WTC11 (cell line): ENCODE data around the gene INPPL1. TPM values are rescaled to one million over a fixed set of nuclear protein-coding genes. Genes with fewer than 3 reads are reported as not detected.

Experiments
- ATAC-seq: fragments of 200-7000 bp; cut with Tn5 transposase; 2 replicates; pipeline ENCODE4 v1.10.0; 2021; ENCODE audit warnings: mild to moderate bottlenecking, moderate library complexity
- CTCF ChIA-PET: fragments of 300-600 bp; sonication (Branson Sonifier 250); formaldehyde crosslinking; loops from one replicate; lab custom pipeline; 2021; ENCODE audit warnings: antibody characterized with exemption; lab: Charles Lee
- POLR2A ChIA-PET: fragments of 350-600 bp; sonication (Branson Sonifier 250); formaldehyde crosslinking; loops from one replicate; lab custom pipeline; 2021; ENCODE audit warnings: antibody characterized with exemption; lab: Charles Lee
- DNase-seq: peaks from one replicate; pipeline ENCODE4 v3.0.0; 2021; ENCODE audit warnings: low spot score
- H3K27ac Mint-ChIP-seq: 2 replicates; pipeline ENCODE4 v1.8.0; 2021; ENCODE audit warnings: mixed read lengths
- H3K27me3 Mint-ChIP-seq: 2 replicates; pipeline ENCODE4 v1.8.0; 2021; ENCODE audit warnings: low read depth, mild to moderate bottlenecking, moderate library complexity, mixed read lengths
- H3K36me3 Mint-ChIP-seq: 2 replicates; pipeline ENCODE4 v1.8.0; 2021; ENCODE audit warnings: mixed read lengths
- H3K4me1 Mint-ChIP-seq: 2 replicates; pipeline ENCODE4 v1.8.0; 2022; ENCODE audit warnings: mixed read lengths
- H3K4me3 Mint-ChIP-seq: 2 replicates; pipeline ENCODE4 v1.8.0; 2021; ENCODE audit warnings: mild to moderate bottlenecking, moderate library complexity, mixed read lengths
- H3K9me3 Mint-ChIP-seq: 2 replicates; pipeline ENCODE4 v1.8.0; 2021; ENCODE audit warnings: mixed read lengths
- ATF6 ChIP-seq: sonication (generic); formaldehyde crosslinking; IDR thresholded peaks from 2 replicates; pipeline ENCODE4 v1.8.1; 2023; ENCODE audit warnings: mild to moderate bottlenecking, missing genetic modification reagents
- CREM ChIP-seq: sonication (generic); formaldehyde crosslinking; IDR thresholded peaks from 2 replicates; pipeline ENCODE4 v1.8.1; 2022; ENCODE audit warnings: mild to moderate bottlenecking, missing genetic modification reagents, moderate library complexity
- E2F4 ChIP-seq: sonication (generic); formaldehyde crosslinking; IDR thresholded peaks from 2 replicates; pipeline ENCODE4 v1.8.1; 2022; ENCODE audit warnings: low read depth, mild to moderate bottlenecking, moderate library complexity, missing genetic modification reagents, borderline replicate concordance
- ERG ChIP-seq: fragments of 250-450 bp; sonication (Bioruptor Pico); IDR thresholded peaks from 2 replicates; pipeline ENCODE4 v1.8.0; 2021; ENCODE audit warnings: mild to moderate bottlenecking
- FOXK1 ChIP-seq: sonication (generic); formaldehyde crosslinking; IDR thresholded peaks from 2 replicates; pipeline ENCODE4 v1.8.0; 2022; ENCODE audit warnings: mild to moderate bottlenecking, moderate library complexity, missing genetic modification reagents
- JUN ChIP-seq: sonication (generic); formaldehyde crosslinking; IDR thresholded peaks from 2 replicates; pipeline ENCODE4 v1.8.0; 2023; ENCODE audit warnings: mild to moderate bottlenecking, missing genetic modification reagents
- MLX ChIP-seq: sonication (generic); formaldehyde crosslinking; IDR thresholded peaks from 2 replicates; pipeline ENCODE4 v1.8.1; 2023; ENCODE audit warnings: mild to moderate bottlenecking, missing genetic modification reagents, moderate library complexity
- NFATC4 ChIP-seq: fragments of 250-450 bp; sonication (Bioruptor Pico); IDR thresholded peaks from 2 replicates; pipeline ENCODE4 v1.9.0; 2021; ENCODE audit warnings: mild to moderate bottlenecking
- PREB ChIP-seq: sonication (generic); formaldehyde crosslinking; IDR thresholded peaks from 2 replicates; pipeline ENCODE4 v1.8.1; 2022; ENCODE audit warnings: mild to moderate bottlenecking, missing genetic modification reagents, moderate library complexity, borderline replicate concordance
- SMAD3 ChIP-seq: sonication (generic); formaldehyde crosslinking; IDR thresholded peaks from 2 replicates; pipeline ENCODE4 v1.8.0; 2022; ENCODE audit warnings: missing genetic modification reagents, mild to moderate bottlenecking, borderline replicate concordance
- SOX15 ChIP-seq: fragments of 250-450 bp; sonication (Bioruptor Pico); IDR thresholded peaks from 2 replicates; pipeline ENCODE4 v1.9.0; 2021; ENCODE audit warnings: mild to moderate bottlenecking
- ZNF671 ChIP-seq: fragments of 250-450 bp; sonication (Bioruptor Pico); IDR thresholded peaks from 2 replicates; pipeline ENCODE4 v1.8.0; 2021; ENCODE audit warnings: mild to moderate bottlenecking
- total RNA-seq: library from RNA; stranded (reverse); gene quantifications from 3 replicates; pipeline ENCODE4 v1.2.3, GENCODE V29; 2021
- TF ChIP-seq, protein P1 (sequence below): sonication (generic); formaldehyde crosslinking; conservative IDR thresholded peaks from 2 replicates; pipeline ENCODE4 v1.8.1; 2022; ENCODE audit warnings: mild to moderate bottlenecking, missing genetic modification reagents
- TF ChIP-seq, protein P2 (sequence below): fragments of 250-450 bp; sonication (Bioruptor Pico); IDR thresholded peaks from 2 replicates; pipeline ENCODE4 v1.9.0; 2021; ENCODE audit warnings: mild to moderate bottlenecking
- TF ChIP-seq, protein P3 (sequence below): sonication (generic); formaldehyde crosslinking; IDR thresholded peaks from 2 replicates; pipeline ENCODE4 v1.8.1; 2023; ENCODE audit warnings: mild to moderate bottlenecking, moderate library complexity, missing genetic modification reagents
- TF ChIP-seq, protein P4 (sequence below): fragments of 250-450 bp; sonication (Bioruptor Pico); IDR thresholded peaks from 2 replicates; pipeline ENCODE4 v1.9.0; 2021; ENCODE audit warnings: moderate library complexity, mild to moderate bottlenecking, inconsistent platforms, borderline replicate concordance

Gene INPPL1
- total RNA-seq, 1 experiment from 2014 or later, result 136 TPM

DNA sequence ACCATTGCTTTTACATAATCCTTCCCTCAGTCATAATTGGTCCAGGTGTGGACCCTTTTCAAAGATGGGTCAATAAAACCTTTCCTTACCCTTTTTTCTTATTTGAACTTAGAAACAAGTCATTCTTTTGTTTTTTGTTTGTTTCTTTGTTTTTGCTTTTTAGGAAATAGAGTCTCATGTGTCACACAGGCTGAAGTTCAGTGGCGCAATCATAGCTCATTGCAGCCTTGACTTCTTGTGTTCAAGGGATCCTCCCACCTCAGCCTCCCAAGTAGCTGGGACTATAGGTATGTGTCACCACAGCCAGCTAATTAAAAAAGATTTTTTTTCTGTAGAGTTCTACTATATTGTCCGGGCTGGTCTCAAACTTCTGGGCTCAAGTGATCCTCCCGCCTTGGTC lies 28.8 kb downstream of the INPPL1 start (continued):
- TF ChIP-seq, protein P1, sequence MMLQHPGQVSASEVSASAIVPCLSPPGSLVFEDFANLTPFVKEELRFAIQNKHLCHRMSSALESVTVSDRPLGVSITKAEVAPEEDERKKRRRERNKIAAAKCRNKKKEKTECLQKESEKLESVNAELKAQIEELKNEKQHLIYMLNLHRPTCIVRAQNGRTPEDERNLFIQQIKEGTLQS (CRISPR knock-in tag), result no peak
- no peak for TF ChIP-seq SOX15 (CRISPR knock-in tag)

GRCh38 chr11:72254299-72254993 lies 29.9 kb downstream of the INPPL1 start:
- Mint-ChIP-seq H3K27ac (no peak overlapping the region), H3K4me3 (no peak overlapping the region), H3K27me3 (peaks cover 48% of the 10 kb centered on the region), H3K36me3 (peaks cover 10% of the 10 kb centered on the region), H3K4me1 (no peaks in the 10 kb centered on the region), H3K9me3 (peaks cover 25% of the 10 kb centered on the region)
- no peak for ATAC-seq
- TF ChIP-seq ATF6 (CRISPR knock-in tag), result no peak
- TF ChIP-seq FOXK1 (CRISPR knock-in tag), result no peak
- no peak for TF ChIP-seq E2F4 (CRISPR knock-in tag)
- TF ChIP-seq, protein P2, sequence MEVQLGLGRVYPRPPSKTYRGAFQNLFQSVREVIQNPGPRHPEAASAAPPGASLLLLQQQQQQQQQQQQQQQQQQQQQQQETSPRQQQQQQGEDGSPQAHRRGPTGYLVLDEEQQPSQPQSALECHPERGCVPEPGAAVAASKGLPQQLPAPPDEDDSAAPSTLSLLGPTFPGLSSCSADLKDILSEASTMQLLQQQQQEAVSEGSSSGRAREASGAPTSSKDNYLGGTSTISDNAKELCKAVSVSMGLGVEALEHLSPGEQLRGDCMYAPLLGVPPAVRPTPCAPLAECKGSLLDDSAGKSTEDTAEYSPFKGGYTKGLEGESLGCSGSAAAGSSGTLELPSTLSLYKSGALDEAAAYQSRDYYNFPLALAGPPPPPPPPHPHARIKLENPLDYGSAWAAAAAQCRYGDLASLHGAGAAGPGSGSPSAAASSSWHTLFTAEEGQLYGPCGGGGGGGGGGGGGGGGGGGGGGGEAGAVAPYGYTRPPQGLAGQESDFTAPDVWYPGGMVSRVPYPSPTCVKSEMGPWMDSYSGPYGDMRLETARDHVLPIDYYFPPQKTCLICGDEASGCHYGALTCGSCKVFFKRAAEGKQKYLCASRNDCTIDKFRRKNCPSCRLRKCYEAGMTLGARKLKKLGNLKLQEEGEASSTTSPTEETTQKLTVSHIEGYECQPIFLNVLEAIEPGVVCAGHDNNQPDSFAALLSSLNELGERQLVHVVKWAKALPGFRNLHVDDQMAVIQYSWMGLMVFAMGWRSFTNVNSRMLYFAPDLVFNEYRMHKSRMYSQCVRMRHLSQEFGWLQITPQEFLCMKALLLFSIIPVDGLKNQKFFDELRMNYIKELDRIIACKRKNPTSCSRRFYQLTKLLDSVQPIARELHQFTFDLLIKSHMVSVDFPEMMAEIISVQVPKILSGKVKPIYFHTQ, result no peak
- no peak for TF ChIP-seq JUN (CRISPR knock-in tag)
- TF ChIP-seq SMAD3 (CRISPR knock-in tag), result no peak
- ChIA-PET CTCF (interaction anchor here (1.3 kb wide), 1 partner anchor 177 kb away, joined by 7 read pairs; no protein-coding TSS in a partner anchor), POLR2A (no interaction called here)
- DNase-seq, result no peak

GRCh38 chr11:72257570-72257969 lies 33.0 kb downstream of the INPPL1 start:
- peaks cover 26% of the 10 kb centered on the region for H3K27me3 Mint-ChIP-seq
- POLR2A ChIA-PET, result no interaction called here
- CTCF ChIA-PET, result no interaction called here

More at GRCh38 chr11:72257570-72257969, 33.0 kb downstream of the INPPL1 start:
- Mint-ChIP-seq H3K27ac (no peak overlapping the region), H3K4me1 (peaks cover 11% of the 10 kb centered on the region), H3K9me3 (peaks cover 25% of the 10 kb centered on the region), H3K36me3 (peaks cover 10% of the 10 kb centered on the region), H3K4me3 (no peak overlapping the region)
- ATAC-seq (no peak), DNase-seq (no peak)
- TF ChIP-seq PREB (CRISPR knock-in tag) (no peak), NFATC4 (CRISPR knock-in tag) (no peak), ERG (CRISPR knock-in tag) (no peak), ZNF671 (CRISPR knock-in tag) (no peak), CREM (CRISPR knock-in tag) (no peak), MLX (no peak), JUN (CRISPR knock-in tag) (no peak)
- TF ChIP-seq, protein P3, sequence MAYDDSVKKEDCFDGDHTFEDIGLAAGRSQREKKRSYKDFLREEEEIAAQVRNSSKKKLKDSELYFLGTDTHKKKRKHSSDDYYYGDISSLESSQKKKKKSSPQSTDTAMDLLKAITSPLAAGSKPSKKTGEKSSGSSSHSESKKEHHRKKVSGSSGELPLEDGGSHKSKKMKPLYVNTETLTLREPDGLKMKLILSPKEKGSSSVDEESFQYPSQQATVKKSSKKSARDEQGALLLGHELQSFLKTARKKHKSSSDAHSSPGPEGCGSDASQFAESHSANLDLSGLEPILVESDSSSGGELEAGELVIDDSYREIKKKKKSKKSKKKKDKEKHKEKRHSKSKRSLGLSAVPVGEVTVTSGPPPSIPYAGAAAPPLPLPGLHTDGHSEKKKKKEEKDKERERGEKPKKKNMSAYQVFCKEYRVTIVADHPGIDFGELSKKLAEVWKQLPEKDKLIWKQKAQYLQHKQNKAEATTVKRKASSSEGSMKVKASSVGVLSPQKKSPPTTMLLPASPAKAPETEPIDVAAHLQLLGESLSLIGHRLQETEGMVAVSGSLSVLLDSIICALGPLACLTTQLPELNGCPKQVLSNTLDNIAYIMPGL (CRISPR knock-in tag), result no peak
- TF ChIP-seq, protein P4, sequence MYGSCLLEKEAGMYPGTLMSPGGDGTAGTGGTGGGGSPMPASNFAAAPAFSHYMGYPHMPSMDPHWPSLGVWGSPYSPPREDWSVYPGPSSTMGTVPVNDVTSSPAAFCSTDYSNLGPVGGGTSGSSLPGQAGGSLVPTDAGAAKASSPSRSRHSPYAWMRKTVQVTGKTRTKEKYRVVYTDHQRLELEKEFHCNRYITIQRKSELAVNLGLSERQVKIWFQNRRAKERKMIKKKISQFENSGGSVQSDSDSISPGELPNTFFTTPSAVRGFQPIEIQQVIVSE (CRISPR knock-in tag), result no peak
